Upper lobe of right lung (tissue), 1 donor: ENCODE results near the gene NPS. TPM values are rescaled to one million over a fixed set of nuclear protein-coding genes. Genes with fewer than 3 reads are reported as not detected.

ENCODE experiments used
- ATAC-seq: fragments of 200-7000 bp; cut with Tn5 transposase; one replicate; pipeline ENCODE4 v1.9.1; 2020; ENCODE audit warnings: mild to moderate bottlenecking, moderate library complexity
- DNase-seq: peaks from one replicate; pipeline ENCODE4 v3.0.0-alpha.2; 2020
- H3K27ac ChIP-seq: fragments of 200-600 bp; one replicate; pipeline ENCODE4 v1.8.0; 2022
- H3K27me3 ChIP-seq: fragments of 200-600 bp; one replicate; pipeline ENCODE4 v1.8.0; 2022; ENCODE audit warnings: mild to moderate bottlenecking
- H3K36me3 ChIP-seq: fragments of 200-600 bp; one replicate; pipeline ENCODE4 v1.8.0; 2022
- H3K4me1 ChIP-seq: fragments of 200-600 bp; one replicate; pipeline ENCODE4 v1.8.0; 2022
- H3K4me3 ChIP-seq: fragments of 200-600 bp; one replicate; pipeline ENCODE4 v1.8.0; 2022; ENCODE audit warnings: mild to moderate bottlenecking
- H3K9me3 ChIP-seq: fragments of 200-600 bp; one replicate; pipeline ENCODE4 v1.8.0; 2022
- intact Hi-C: fragments of 100-400 bp; cut with DNase I; formaldehyde crosslinking; loops from one replicate; pipeline ENCODE4 v1.11.0; 2022
- total RNA-seq: library from RNA; stranded (reverse); fragmentation: NEBNext Ultra II Directional; extraction: Animal tissue kit (Norgen Biotek cat#: 25700); gene quantifications from one replicate; pipeline ENCODE4 v1.2.1, GENCODE V29; 2021
- TF ChIP-seq, protein P1 (sequence below): fragments of 200-600 bp; IDR thresholded peaks from one replicate; pipeline ENCODE4 v1.8.0; 2022; ENCODE audit warnings: antibody characterized with exemption
- donor health status: DM: no; HTN: yes; CAD: no; lungs with severe emphysema.

The NPS gene
- total RNA-seq, 1 donor from 2014 or later: not detected

DNA sequence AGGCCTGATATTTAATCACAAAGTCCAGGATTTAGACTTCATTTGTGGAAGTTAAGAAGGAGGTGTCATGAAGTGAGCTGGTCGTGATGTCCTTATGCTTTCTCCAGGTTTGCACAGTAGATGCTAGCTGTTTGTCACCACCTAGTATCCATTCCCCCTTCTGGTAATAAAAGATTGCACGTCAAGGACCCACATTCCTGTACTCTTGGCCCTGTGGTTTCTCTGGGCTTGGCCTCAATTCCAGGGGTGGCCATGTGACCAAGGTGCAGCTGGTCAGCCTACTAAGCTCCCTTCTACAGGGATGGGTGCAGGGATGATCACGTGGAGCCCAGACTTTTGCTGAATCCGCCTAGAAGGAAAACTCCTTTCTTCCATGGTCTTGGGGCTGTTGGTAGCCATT lies 16.5 kb downstream of the NPS start:
- H3K4me1 ChIP-seq: no peaks in the 10 kb centered on the region
- intact Hi-C loops: no loop called here
- TF ChIP-seq, protein P1, sequence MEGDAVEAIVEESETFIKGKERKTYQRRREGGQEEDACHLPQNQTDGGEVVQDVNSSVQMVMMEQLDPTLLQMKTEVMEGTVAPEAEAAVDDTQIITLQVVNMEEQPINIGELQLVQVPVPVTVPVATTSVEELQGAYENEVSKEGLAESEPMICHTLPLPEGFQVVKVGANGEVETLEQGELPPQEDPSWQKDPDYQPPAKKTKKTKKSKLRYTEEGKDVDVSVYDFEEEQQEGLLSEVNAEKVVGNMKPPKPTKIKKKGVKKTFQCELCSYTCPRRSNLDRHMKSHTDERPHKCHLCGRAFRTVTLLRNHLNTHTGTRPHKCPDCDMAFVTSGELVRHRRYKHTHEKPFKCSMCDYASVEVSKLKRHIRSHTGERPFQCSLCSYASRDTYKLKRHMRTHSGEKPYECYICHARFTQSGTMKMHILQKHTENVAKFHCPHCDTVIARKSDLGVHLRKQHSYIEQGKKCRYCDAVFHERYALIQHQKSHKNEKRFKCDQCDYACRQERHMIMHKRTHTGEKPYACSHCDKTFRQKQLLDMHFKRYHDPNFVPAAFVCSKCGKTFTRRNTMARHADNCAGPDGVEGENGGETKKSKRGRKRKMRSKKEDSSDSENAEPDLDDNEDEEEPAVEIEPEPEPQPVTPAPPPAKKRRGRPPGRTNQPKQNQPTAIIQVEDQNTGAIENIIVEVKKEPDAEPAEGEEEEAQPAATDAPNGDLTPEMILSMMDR: no peak
- no peaks in the 10 kb centered on the region for H3K27me3 ChIP-seq
- no peak for DNase-seq
- no peak overlapping the region for H3K27ac ChIP-seq
- no peaks in the 10 kb centered on the region for H3K9me3 ChIP-seq
- no peak overlapping the region for H3K4me3 ChIP-seq
- peak; percentile 55 for ATAC-seq
- no peaks in the 10 kb centered on the region for H3K36me3 ChIP-seq

GRCh38 chr10:127569210-127569609 lies 20.1 kb downstream of the NPS start:
- H3K27ac ChIP-seq: no peak overlapping the region
- intact Hi-C loops: no loop called here
- TF ChIP-seq, protein P1: no peak

GRCh38 chr10:127570036-127570435 lies 20.9 kb downstream of the NPS start:
- intact Hi-C loops: no loop called here
- H3K4me1 ChIP-seq: no peaks in the 10 kb centered on the region
- TF ChIP-seq, protein P1: no peak

More at GRCh38 chr10:127569210-127569609, 20.1 kb downstream of the NPS start:
- no peak overlapping the region for H3K4me3 ChIP-seq
- H3K27me3 ChIP-seq: no peaks in the 10 kb centered on the region
- H3K36me3 ChIP-seq: no peaks in the 10 kb centered on the region
- no peaks in the 10 kb centered on the region for H3K4me1 ChIP-seq
- DNase-seq: no peak
- no peaks in the 10 kb centered on the region for H3K9me3 ChIP-seq
- ATAC-seq: no peak

GRCh38 chr10:127571386-127571785 lies 22.3 kb downstream of the NPS start:
- H3K27ac ChIP-seq: no peak overlapping the region
- H3K36me3 ChIP-seq: no peaks in the 10 kb centered on the region
- no peaks in the 10 kb centered on the region for H3K4me1 ChIP-seq
- no peak overlapping the region for H3K4me3 ChIP-seq
- ATAC-seq (no peak), DNase-seq (no peak)
- H3K9me3 ChIP-seq: no peaks in the 10 kb centered on the region
- intact Hi-C loops: no loop called here
- no peaks in the 10 kb centered on the region for H3K27me3 ChIP-seq
- TF ChIP-seq, protein P1: no peak

More at GRCh38 chr10:127570036-127570435, 20.9 kb downstream of the NPS start:
- no peak overlapping the region for H3K27ac ChIP-seq
- ATAC-seq: no peak
- H3K9me3 ChIP-seq: no peaks in the 10 kb centered on the region
- H3K4me3 ChIP-seq: no peak overlapping the region
- no peak for DNase-seq
- H3K27me3 ChIP-seq: no peaks in the 10 kb centered on the region
- H3K36me3 ChIP-seq: no peaks in the 10 kb centered on the region

GRCh38 chr10:127576051-127576450 lies 26.9 kb downstream of the NPS start:
- ATAC-seq: no peak
- intact Hi-C loops: no loop called here
- H3K9me3 ChIP-seq: no peaks in the 10 kb centered on the region
- TF ChIP-seq, protein P1: no peak
- H3K36me3 ChIP-seq: no peaks in the 10 kb centered on the region
- DNase-seq: no peak
- H3K4me3 ChIP-seq: no peak overlapping the region
- no peaks in the 10 kb centered on the region for H3K27me3 ChIP-seq
- no peak overlapping the region for H3K27ac ChIP-seq
- peaks cover 8% of the 10 kb centered on the region for H3K4me1 ChIP-seq

DNA sequence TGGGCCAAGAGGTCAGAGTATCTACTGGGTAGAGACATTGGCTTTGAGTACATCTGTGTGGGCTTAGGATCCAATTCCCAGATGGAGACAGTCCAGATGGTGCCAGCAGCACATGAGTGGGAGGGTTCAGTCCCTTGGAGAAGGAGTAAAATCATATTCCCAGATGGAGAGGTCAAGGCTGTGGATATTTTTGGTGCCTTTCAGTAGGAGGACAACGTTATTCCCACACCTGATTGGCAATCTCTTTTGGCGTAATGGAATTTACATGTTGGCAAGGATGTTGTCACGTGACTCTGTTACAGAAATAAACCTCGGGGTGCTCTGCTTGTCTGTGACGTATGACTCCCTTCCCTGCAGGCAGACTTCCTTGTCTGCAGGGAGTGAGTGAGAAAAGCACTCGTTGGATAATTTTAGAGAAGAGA lies 27.6 kb downstream of the NPS start:
- Histone ChIP-seq H3K36me3 (no peaks in the 10 kb centered on the region), H3K4me3 (no peak overlapping the region), H3K9me3 (no peaks in the 10 kb centered on the region), H3K4me1 (peaks cover 8% of the 10 kb centered on the region), H3K27ac (no peak overlapping the region), H3K27me3 (no peaks in the 10 kb centered on the region)
- DNase-seq: no peak
- intact Hi-C loops: no loop called here
- TF ChIP-seq, protein P1: no peak
- ATAC-seq: no peak
